H1 (cell line): ENCODE results near the gene SIPA1L3. TPM values are rescaled to one million over a fixed set of nuclear protein-coding genes. Genes with fewer than 3 reads are reported as not detected.

ENCODE experiments used
- CTCF ChIA-PET: fragments of 300-600 bp; sonication (Branson Sonifier 250); formaldehyde crosslinking; loops from one replicate; lab custom pipeline; 2021; ENCODE audit not compliant: partially characterized antibody; lab: Charles Lee
- POLR2A ChIA-PET: fragments of 300-600 bp; sonication (Branson Sonifier 250); formaldehyde crosslinking; loops from one replicate; lab custom pipeline; 2021; ENCODE audit warnings: inconsistent platforms; ENCODE audit not compliant: partially characterized antibody; lab: Charles Lee
- DNase-seq, 2 experiments: peaks; one replicate each; pipeline versions ENCODE4 v3.0.0 to v3.0.0-alpha.2; 2010 to 2022; ENCODE audit warnings: low spot score in 2 of 2, low read depth in 1 of 2, mixed read lengths in 1 of 2
- FAIRE-seq: peaks from 2 replicates; lab custom pipeline; 2011; peaks lifted over from hg19 to GRCh38; lab: Jason Lieb, UNC
- H2AFZ ChIP-seq: 2 replicates; pipeline ENCODE4 v1.8.1; 2012; ENCODE audit warnings: low read length, inconsistent platforms
- H2AK5ac ChIP-seq: 2 replicates; pipeline ENCODE4 v1.6.1; 2013; ENCODE audit warnings: low read depth, low read length
- H2BK120ac ChIP-seq: replicated peaks from 2 replicates; pipeline ENCODE3; 2013; ENCODE audit warnings: low read depth, low read length, inconsistent platforms
- H2BK12ac ChIP-seq: 2 replicates; pipeline ENCODE4 v1.6.1; 2013; ENCODE audit warnings: low read depth, low read length
- H2BK15ac ChIP-seq: 2 replicates; pipeline ENCODE4 v1.6.1; 2013; ENCODE audit warnings: low read length
- H2BK20ac ChIP-seq: 2 replicates; pipeline ENCODE4 v1.6.1; 2013; ENCODE audit warnings: low read length
- H2BK5ac ChIP-seq: 2 replicates; pipeline ENCODE4 v1.6.1; 2013; ENCODE audit warnings: low read depth, low read length
- H3K14ac ChIP-seq: 2 replicates; pipeline ENCODE4 v1.6.1; 2013; ENCODE audit warnings: inconsistent platforms; ENCODE audit not compliant: insufficient read length
- H3K18ac ChIP-seq: 2 replicates; pipeline ENCODE4 v1.6.1; 2013; ENCODE audit warnings: low read length; ENCODE audit errors: extremely low read depth
- H3K23ac ChIP-seq: 2 replicates; pipeline ENCODE4 v1.6.1; 2013; ENCODE audit warnings: inconsistent platforms; ENCODE audit not compliant: insufficient read length
- H3K23me2 ChIP-seq: 2 replicates; pipeline ENCODE4 v1.6.1; 2013; ENCODE audit warnings: low read depth, low read length
- H3K27ac ChIP-seq: 2 replicates; pipeline ENCODE4 v1.6.1; 2011; ENCODE audit warnings: low read depth, low read length, inconsistent platforms
- H3K27me3 ChIP-seq, 4 experiments: replicated peaks in 1 of 4; 1 replicate in 1 of 4; 2 replicates in 3 of 4; pipeline versions ENCODE4 v1.6.1 to v1.8.1; 2011 to 2013; ENCODE audit warnings: low read length in 3 of 4, mild to moderate bottlenecking in 3 of 4, inconsistent platforms in 2 of 4, mixed read lengths in 2 of 4, moderate library complexity in 1 of 4; ENCODE audit not compliant: control insufficient read depth in 3 of 4, insufficient read depth in 3 of 4; ENCODE audit errors: extremely low read depth in 1 of 4
- H3K36me3 ChIP-seq, 4 experiments: 2 replicates each; pipeline versions ENCODE4 v1.6.1 to v1.8.1; 2011 to 2013; ENCODE audit warnings: mild to moderate bottlenecking in 4 of 4, low read length in 3 of 4, moderate library complexity in 2 of 4, control low read depth in 1 of 4, inconsistent platforms in 1 of 4; ENCODE audit not compliant: insufficient read depth in 4 of 4, control insufficient read depth in 2 of 4
- H3K4ac ChIP-seq: replicated peaks from 2 replicates; pipeline ENCODE3; 2013; ENCODE audit warnings: low read length, low read depth, mixed read lengths, inconsistent platforms; ENCODE audit not compliant: insufficient read length
- H3K4me1 ChIP-seq, 4 experiments: replicated peaks in 1 of 4; 1 replicate in 1 of 4; 2 replicates in 3 of 4; pipeline versions ENCODE4 v1.6.1 to v1.8.1; 2011 to 2013; ENCODE audit warnings: low read length in 3 of 4, inconsistent platforms in 2 of 4, mixed read lengths in 1 of 4; ENCODE audit not compliant: insufficient read depth in 4 of 4, control insufficient read depth in 3 of 4
- H3K4me2 ChIP-seq, 2 experiments: 2 replicates each; pipeline versions ENCODE4 v1.6.1 to v1.8.1; 2011 to 2013; ENCODE audit warnings: low read depth in 2 of 2, low read length in 2 of 2, control low read depth in 1 of 2, inconsistent platforms in 1 of 2, mild to moderate bottlenecking in 1 of 2; ENCODE audit not compliant: insufficient read depth in 1 of 2
- H3K4me3 ChIP-seq, 4 experiments: fragments of 200-600, 300-600 bp in 1 of 4; sonication (generic), shearing (Covaris generic), sonication (Bioruptor Twin) in 1 of 4; 2 replicates each; pipeline versions ENCODE4 v1.5.1 to v1.8.1; 2011 to 2016; ENCODE audit warnings: low read length in 4 of 4, low read depth in 3 of 4, control low read depth in 2 of 4, inconsistent platforms in 2 of 4, mild to moderate bottlenecking in 2 of 4, mixed read lengths in 1 of 4, moderate library complexity in 1 of 4; ENCODE audit not compliant: insufficient read depth in 2 of 4; ENCODE audit errors: extremely low read depth in 1 of 4
- H3K56ac ChIP-seq: replicated peaks from 2 replicates; pipeline ENCODE3; 2013; ENCODE audit warnings: low read depth, mild to moderate bottlenecking, mixed read lengths, low read length, inconsistent platforms; ENCODE audit not compliant: insufficient read length
- H3K79me1 ChIP-seq: 2 replicates; pipeline ENCODE4 v1.6.1; 2013; ENCODE audit warnings: low read depth, low read length, control low read depth
- H3K79me2 ChIP-seq, 2 experiments: 2 replicates each; pipeline versions ENCODE4 v1.6.1 to v1.8.1; 2012 to 2013; ENCODE audit warnings: low read length in 2 of 2, mild to moderate bottlenecking in 2 of 2, inconsistent platforms in 1 of 2; ENCODE audit not compliant: insufficient read depth in 2 of 2, control insufficient read depth in 1 of 2
- H3K9ac ChIP-seq, 4 experiments: replicated peaks in 1 of 4; 1 replicate in 1 of 4; 2 replicates in 3 of 4; pipeline versions ENCODE4 v1.6.1 to v1.8.1; 2011 to 2013; ENCODE audit warnings: low read depth in 3 of 4, low read length in 3 of 4, control low read depth in 2 of 4, mild to moderate bottlenecking in 2 of 4, moderate library complexity in 2 of 4, inconsistent platforms in 1 of 4; ENCODE audit errors: extremely low read depth in 1 of 4
- H3K9me3 ChIP-seq, 2 experiments: 2 replicates each; pipeline versions ENCODE4 v1.6.1 to v1.8.1; 2012 to 2013; ENCODE audit warnings: mild to moderate bottlenecking in 2 of 2, moderate library complexity in 2 of 2, control low read depth in 1 of 2, inconsistent platforms in 1 of 2, low read depth in 1 of 2, low read length in 1 of 2, mixed read lengths in 1 of 2; ENCODE audit not compliant: insufficient read depth in 2 of 2
- H4K20me1 ChIP-seq, 2 experiments: replicated peaks in 1 of 2; 2 replicates each; pipeline versions ENCODE3 to v1.8.1; 2011 to 2013; ENCODE audit warnings: inconsistent platforms in 2 of 2, low read length in 2 of 2, mild to moderate bottlenecking in 1 of 2; ENCODE audit not compliant: insufficient read depth in 2 of 2, control insufficient read depth in 1 of 2
- H4K5ac ChIP-seq: 2 replicates; pipeline ENCODE4 v1.6.1; 2013; ENCODE audit warnings: low read length, low read depth, mixed read lengths, inconsistent platforms; ENCODE audit not compliant: insufficient read length
- H4K8ac ChIP-seq: 2 replicates; pipeline ENCODE4 v1.8.0; 2013; ENCODE audit warnings: mild to moderate bottlenecking, moderate library complexity, low read length, inconsistent platforms; ENCODE audit not compliant: insufficient read depth; ENCODE audit errors: extremely low read depth
- H4K91ac ChIP-seq: replicated peaks from 2 replicates; pipeline ENCODE3; 2013; ENCODE audit warnings: low read length, mixed read lengths, inconsistent platforms; ENCODE audit not compliant: insufficient read length
- BCL11A ChIP-seq, 2 experiments: IDR thresholded peaks; one replicate each; pipeline ENCODE4 v1.6.1; 2011; ENCODE audit warnings: low read depth in 2 of 2, low read length in 2 of 2, mild to moderate bottlenecking in 2 of 2
- CBX8 ChIP-seq: fragments of 300-800, 300-1000 bp; sonication (generic); IDR thresholded peaks from 2 replicates; pipeline ENCODE4 v1.7.1; 2016; ENCODE audit warnings: low read depth, low read length, borderline replicate concordance
- WGBS, 2 experiments: shearing (Covaris generic) in 1 of 2; methylation state at CpG; one replicate each; pipeline versions ENCODE4 v1.1.6 to v1.1.7; 2013 to 2015; ENCODE audit warnings: low lambda C conversion rate in 2 of 2, mixed read lengths in 2 of 2, inconsistent platforms in 1 of 2, low coverage in 1 of 2, missing lambda C conversion rate in 1 of 2; ENCODE audit not compliant: insufficient replicate concordance in 2 of 2, insufficient coverage in 1 of 2, insufficient read length in 1 of 2; ENCODE audit errors: extremely low coverage in 1 of 2, missing lambda C conversion rate in 1 of 2; 5-methylcytosine and 5-hydroxymethylcytosine counted together
- polyA plus RNA-seq, 7 experiments: library from polyadenylated mRNA; depleted of rRNA in 3 of 7; stranded (reverse) in 5 of 7; unstranded in 2 of 7; fragments of >200 nt in 5 of 7; fragments of 200-250 nt in 2 of 7; gene quantifications; 1 replicate in 5 of 7; 2 replicates in 1 of 7; 4 replicates in 1 of 7; pipeline versions ENCODE4 v1.2.1 to v1.2.3, GENCODE V29; 2011 to 2013; ENCODE audit warnings: missing spikeins in 2 of 7, mixed read lengths in 2 of 7
- total RNA-seq: library from RNA; stranded (reverse); fragmentation: NEBNext Ultra II Directional; extraction: Animal tissue kit (Norgen Biotek cat#: 25700); gene quantifications from 2 replicates; pipeline ENCODE4 v1.2.1, GENCODE V29; 2021

SIPA1L3 gene
- total and polyA plus RNA-seq, 2 of the 8 experiments (the other 6 are each of a cell fraction or from before 2014, with no cell fraction given): 15.0 to 54.9 TPM

DNA sequence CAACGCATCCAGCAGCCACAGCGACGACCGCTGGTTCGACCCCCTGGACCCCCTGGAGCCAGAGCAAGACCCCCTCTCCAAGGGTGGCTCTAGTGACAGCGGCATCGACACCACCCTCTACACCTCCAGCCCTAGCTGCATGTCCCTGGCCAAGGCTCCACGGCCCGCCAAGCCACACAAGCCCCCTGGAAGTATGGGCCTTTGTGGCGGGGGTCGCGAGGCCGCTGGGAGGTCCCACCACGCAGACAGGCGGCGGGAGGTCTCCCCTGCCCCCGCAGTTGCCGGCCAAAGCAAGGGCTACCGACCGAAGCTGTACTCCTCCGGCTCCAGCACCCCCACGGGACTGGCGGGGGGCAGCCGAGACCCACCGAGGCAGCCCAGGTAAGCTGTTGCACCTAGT lies 257.5 kb downstream of the SIPA1L3 start:
- Histone ChIP-seq H3K23me2 (no peaks in the 10 kb centered on the region; the same call in 1 of the 2 replicates), H3K18ac (no peak overlapping the region), H3K79me1 (no peaks in the 10 kb centered on the region), H3K4me1 (peaks cover 2 to 8% (median 3%) of the 10 kb centered on the region in 4 experiments; a peak in 6 of 7 replicates), H3K9ac (no peak overlapping the region), H2AFZ (no peak overlapping the region), H2AK5ac (no peak overlapping the region), H3K4me2 (no peak overlapping the region), H3K27me3 (no peaks in the 10 kb centered on the region), H4K8ac (no peak overlapping the region; the same call in 1 of the 2 replicates), H3K79me2 (no peaks in the 10 kb centered on the region), H3K27ac (no peak overlapping the region), H3K23ac (no peak overlapping the region), H3K14ac (no peak overlapping the region), H4K91ac (no peak overlapping the region), H2BK15ac (no peak overlapping the region), H4K20me1 (no peaks in the 10 kb centered on the region), H2BK12ac (no peak overlapping the region), H2BK5ac (no peak overlapping the region), H3K36me3 (peaks cover 9 to 25% (median 18%) of the 10 kb centered on the region in 4 experiments; a peak in 6 of 8 replicates), H4K5ac (no peak overlapping the region), H2BK20ac (no peak overlapping the region), H2BK120ac (no peak overlapping the region), H3K4ac (no peak overlapping the region), H3K4me3 (no peak overlapping the region), H3K56ac (no peak overlapping the region), H3K9me3 (peaks cover 9 to 11% of the 10 kb centered on the region in 2 experiments; a peak in 3 of 4 replicates)
- FAIRE-seq (no peak), DNase-seq (no peak)
- CTCF ChIA-PET: interaction anchor here (0.6 to 2.3 kb wide), 2 partner anchors 13 to 22 kb away, joined by 3 to 7 read pairs; no protein-coding TSS in a partner anchor
- POLR2A ChIA-PET: no interaction called here
- 91% methylated on average over 25 of the region's 25 CpGs; no CpG with 5 or more reads in 1 of the 2 experiments for WGBS, 2 experiments
- TF ChIP-seq BCL11A (IDR thresholded peaks at IDR 0.05; ENCODE audit: low read depth in 2 of 2, low read length in 2 of 2): no peak
- no peak for TF ChIP-seq CBX8
